OCI-M2 (cell line): ENCODE measurements around the gene AP3S2.
"Not testable (repeated sequence)": the region's sequence is repeated elsewhere in the genome, so short reads cannot be mapped to it uniquely, and the experiment has no call there.

Experiments
- DNase-seq: peaks from one replicate; lab custom pipeline; 2025; ENCODE audit not compliant: unreplicated experiment; lab: John Stamatoyannopoulos, UW

The AP3S2 gene

GRCh38 chr15:89803941-89804800 lies 89.6 kb downstream of the AP3S2 start:
- no peak for DNase-seq

GRCh38 chr15:89802986-89803824 lies 90.6 kb downstream of the AP3S2 start:
- DNase-seq: no peak

GRCh38 chr15:89802231-89802928 lies 91.4 kb downstream of the AP3S2 start:
- DNase-seq: no peak

DNA sequence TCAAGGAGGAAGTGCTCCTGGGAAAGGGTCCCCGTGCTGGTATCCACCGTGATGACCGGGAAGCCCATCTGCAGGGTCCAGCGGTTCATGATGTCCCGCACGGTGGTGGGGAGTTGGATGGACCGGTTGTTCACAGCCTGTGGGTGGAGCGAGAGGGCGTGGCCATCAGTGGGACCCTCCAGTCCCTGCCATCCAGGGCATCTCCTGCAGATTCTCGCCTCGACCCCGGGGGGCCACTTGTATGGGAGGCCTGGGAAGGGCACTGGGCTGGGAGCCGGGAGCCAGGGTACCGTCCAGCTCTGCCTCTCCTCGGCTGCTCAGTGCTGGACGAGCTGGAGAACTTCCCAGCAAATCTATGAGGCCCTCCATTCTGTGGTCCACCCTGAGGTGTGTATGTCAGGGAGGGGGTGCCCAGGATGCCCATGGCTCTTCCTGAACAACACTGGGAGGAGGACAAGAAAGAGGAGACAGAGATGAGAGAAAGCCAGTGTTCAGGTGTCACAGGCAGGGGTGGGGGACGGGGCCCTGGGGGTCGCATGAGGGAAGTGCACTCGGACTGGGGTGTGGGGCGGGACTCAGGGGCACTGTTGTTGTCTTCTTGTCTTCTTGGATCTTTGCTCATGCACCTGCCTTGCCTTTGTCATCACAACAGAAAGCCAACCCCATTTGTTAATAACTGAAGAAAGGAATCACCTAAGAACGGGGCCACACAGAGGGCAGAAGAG lies 92.2 kb downstream of the AP3S2 start:
- no peak for DNase-seq

DNA sequence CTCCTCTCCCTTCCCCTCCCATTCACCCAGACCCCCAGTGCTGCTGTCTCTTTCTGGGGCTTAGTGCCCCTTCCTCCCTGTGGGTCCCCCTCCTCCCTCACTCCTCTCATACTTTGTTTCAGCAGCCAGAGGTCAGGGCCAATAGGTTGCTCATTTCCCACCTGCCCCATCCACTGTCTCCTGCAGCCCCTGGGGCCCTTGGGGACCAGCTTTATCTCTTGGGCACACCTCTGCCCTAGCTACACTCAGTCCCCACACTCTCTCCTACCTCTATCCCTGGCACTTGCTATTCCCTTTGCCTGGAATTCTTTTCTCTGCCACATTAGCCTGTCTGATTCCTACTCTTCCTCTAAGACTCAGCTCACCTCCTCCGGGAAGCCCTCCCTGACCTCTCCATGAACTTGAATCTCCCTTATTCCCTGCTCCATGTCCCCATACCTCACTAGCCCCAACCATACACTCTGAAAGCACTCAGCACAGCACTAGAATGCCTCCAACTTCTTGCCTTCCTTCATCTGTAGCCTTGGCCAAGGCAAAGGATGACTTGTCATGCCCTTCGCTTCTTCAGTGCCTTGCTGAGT lies 93.8 kb downstream of the AP3S2 start:
- no peak for DNase-seq

DNA sequence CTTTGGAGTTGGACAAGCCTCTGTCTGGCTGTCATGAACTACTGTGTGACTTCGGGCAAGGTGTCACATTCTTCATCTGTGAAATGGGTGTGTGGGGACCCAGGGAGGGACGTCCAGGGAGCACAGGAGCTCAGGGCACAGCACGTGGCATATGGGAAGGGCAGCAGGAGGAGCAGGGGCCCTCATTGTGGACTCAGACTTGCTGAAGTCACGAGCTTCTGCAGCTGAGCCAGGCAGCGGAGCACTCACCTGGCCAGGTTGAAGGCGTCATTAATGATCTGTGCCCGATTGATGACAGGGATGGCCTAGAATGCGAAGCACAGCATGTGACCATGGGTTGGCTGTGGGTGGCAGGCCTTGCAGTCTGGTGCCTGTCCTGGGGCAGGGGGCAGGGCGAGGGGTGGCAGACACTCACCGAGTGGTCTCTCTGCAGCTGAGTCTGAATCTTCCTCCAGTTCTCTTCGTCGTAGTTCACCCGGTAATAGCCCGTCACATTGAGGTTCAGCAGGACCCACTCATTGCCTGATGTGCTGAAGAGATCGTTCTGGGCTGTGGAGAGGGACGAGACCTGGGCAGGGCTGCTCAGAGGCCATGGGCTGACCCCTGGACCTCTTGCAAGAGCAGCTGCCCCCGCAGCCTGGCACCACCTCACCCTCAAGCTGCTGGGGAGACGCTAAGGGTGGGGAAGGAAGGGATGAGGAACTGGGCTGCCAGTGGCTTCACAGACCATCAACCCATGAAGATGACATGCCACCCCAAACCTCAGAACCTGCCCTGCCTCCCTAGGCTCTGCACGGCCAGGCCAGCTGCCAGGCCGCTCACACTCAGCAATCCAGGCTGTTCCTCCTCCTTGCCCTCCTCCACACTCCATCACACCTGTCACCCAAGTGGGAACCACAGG lies 94.5 kb downstream of the AP3S2 start:
- DNase-seq: no peak

GRCh38 chr15:89797678-89798201 lies 96.1 kb downstream of the AP3S2 start:
- DNase-seq: no peak

GRCh38 chr15:89795996-89796395 lies 97.8 kb downstream of the AP3S2 start:
- DNase-seq: no peak

GRCh38 chr15:89794627-89795241 lies 99.1 kb downstream of the AP3S2 start:
- DNase-seq: no peak

GRCh38 chr15:89792106-89792805 lies 101.5 kb downstream of the AP3S2 start:
- DNase-seq: no peak

GRCh38 chr15:89790661-89791060 lies 103.1 kb downstream of the AP3S2 start:
- DNase-seq: no peak

DNA sequence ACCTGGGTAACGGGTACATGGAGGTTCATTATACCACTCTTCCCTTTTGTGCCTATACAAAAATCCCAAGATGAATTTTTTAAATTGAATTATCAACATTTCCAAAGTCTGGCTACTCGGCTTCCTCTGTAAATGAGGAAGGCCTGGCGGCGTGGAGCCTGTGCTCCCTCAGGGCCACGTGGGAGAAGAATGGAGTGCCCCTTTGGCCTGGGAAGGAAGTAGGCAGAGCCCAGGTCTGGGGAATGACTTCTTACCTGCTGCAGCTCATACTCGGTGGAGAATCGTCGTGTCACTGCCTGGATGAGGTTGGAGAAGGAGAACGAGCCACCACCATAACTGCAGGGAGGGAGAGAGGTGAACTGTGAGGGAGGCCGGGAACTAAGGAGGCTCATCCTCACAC lies 103.6 kb downstream of the AP3S2 start:
- DNase-seq: no peak

DNA sequence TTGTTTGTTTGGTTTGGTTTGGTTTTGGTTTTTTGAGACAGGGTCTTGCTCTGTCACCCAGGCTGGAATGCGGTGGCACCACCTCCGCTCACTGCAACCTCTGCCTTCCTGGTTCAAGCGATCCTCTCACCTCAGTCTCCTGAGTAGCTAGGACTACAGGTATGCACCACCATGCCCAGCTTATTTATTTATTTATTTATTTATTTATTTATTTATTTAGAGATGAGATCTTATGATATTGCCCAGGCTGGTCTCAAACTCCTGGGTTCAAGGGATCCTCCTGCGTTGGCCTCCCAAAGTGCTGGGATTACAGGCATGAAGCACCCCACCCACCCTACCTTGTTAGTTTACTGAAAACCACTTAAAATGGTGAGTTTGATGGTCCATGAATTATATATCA lies 105.2 kb downstream of the AP3S2 start:
- not testable (repeated sequence) for DNase-seq

- no peak for DNase-seq
Measured at GRCh38 chr15:89787944-89788343, 105.8 kb downstream of the AP3S2 start.

- no peak for DNase-seq
Measured at GRCh38 chr15:89785774-89786140, 108.0 kb downstream of the AP3S2 start.

DNA sequence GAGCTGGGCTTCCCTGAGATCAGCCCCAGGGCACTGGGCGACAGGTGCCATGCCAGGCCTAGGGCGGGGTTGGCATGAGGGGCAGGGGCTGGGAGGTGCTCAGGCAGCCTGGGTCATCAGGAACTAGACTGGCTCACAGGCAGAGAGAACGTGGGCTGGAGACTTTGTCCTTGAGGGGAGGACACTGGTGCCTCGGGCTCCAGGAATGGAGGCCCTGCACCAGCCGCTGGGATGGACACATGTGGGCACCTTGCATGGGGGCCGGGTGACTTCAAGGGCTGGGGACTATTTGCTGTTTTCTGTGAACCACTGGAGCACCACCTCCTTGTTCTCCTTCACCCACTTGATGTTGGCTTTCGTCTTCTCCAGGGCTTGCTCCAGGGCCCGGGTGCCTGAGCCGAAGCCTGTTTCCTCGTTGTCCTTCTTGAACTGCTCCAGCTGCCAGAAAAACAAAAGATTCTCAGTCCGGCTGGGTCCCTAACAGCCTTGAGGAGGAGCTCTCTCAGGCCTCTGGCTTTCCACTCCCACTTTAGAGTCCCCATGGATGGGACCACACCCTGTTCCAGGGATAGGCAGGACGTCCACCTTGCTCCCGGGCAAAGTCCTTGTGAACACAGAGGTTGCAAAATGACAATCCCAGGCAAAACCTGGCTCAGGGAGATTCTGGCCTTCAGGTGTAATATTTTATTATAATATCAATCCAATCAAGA lies 108.6 kb downstream of the AP3S2 start:
- no peak for DNase-seq

DNA sequence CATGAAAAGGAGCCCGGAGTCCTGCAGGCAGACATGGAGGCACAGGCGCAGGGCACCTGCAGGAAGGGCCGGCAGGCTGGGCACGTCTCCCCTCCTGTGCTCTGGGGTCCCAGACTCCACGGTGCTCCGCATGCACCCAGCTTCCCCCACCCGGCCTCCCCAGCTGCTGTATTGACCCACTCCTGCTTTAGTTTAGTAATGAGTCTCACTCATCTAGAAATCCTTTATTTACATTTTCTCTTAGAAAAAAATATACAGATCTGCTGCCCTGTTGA lies 109.2 kb downstream of the AP3S2 start:
- DNase-seq: no peak
